ENCODE results near the gene SLC16A11.

DNA sequence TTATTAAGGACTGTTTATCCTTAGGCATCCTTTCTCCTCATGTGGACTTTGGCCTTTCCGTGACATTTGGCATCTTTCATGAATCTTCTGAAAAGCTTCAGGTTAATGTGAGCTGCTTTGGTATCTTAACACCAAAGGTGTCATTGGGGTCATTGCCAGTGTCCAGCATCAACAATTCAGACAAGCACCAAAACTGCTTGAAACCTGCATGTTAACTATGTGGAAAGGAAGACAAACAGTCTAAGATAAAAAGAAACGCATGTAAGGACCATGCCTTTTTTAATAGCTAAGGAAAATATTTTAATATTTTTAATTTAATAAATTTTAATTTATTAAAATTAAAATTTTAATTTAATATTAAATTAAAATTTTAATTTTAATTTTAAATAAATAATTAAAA is 40.1 kb downstream of the SLC16A11 start:
- TF ChIP-seq POLR2A (IDR thresholded peaks at IDR 0.05) (no peak), POLR2AphosphoS5 (IDR thresholded peaks at IDR 0.05) (no peak)
- TF ChIP-seq, protein P1, sequence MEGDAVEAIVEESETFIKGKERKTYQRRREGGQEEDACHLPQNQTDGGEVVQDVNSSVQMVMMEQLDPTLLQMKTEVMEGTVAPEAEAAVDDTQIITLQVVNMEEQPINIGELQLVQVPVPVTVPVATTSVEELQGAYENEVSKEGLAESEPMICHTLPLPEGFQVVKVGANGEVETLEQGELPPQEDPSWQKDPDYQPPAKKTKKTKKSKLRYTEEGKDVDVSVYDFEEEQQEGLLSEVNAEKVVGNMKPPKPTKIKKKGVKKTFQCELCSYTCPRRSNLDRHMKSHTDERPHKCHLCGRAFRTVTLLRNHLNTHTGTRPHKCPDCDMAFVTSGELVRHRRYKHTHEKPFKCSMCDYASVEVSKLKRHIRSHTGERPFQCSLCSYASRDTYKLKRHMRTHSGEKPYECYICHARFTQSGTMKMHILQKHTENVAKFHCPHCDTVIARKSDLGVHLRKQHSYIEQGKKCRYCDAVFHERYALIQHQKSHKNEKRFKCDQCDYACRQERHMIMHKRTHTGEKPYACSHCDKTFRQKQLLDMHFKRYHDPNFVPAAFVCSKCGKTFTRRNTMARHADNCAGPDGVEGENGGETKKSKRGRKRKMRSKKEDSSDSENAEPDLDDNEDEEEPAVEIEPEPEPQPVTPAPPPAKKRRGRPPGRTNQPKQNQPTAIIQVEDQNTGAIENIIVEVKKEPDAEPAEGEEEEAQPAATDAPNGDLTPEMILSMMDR (IDR thresholded peaks at IDR 0.05 in 8 of 11, conservative IDR thresholded peaks at IDR 0.05 in 3 of 11), result no peak
